Astrocyte (in vitro differentiated cells and primary cell): ENCODE data around the gene USP32. TPM values are rescaled to one million over a fixed set of nuclear protein-coding genes. Genes with fewer than 3 reads are reported as not detected.
"Not testable (repeated sequence)": the region's sequence is repeated elsewhere in the genome, so short reads cannot be mapped to it uniquely, and the experiment has no call there.

Experiments used
- DNase-seq: peaks from one replicate; pipeline ENCODE4 v3.0.0-alpha.2; 2010; ENCODE audit warnings: low read depth
- FAIRE-seq: peaks from 2 replicates; lab custom pipeline; 2011; peaks lifted over from hg19 to GRCh38; lab: Jason Lieb, UNC
- H2AFZ ChIP-seq: 2 replicates; pipeline ENCODE4 v1.6.0; 2012; ENCODE audit warnings: low read depth, low read length, inconsistent platforms
- H3K27ac ChIP-seq: 2 replicates; pipeline ENCODE4 v1.5.1; 2011; ENCODE audit warnings: low read depth, low read length, inconsistent platforms
- H3K27me3 ChIP-seq: 2 replicates; pipeline ENCODE4 v1.6.0; 2011; ENCODE audit warnings: low read length, inconsistent platforms; ENCODE audit not compliant: insufficient read depth
- H3K36me3 ChIP-seq: 2 replicates; pipeline ENCODE4 v1.5.1; 2011; ENCODE audit warnings: low read length, inconsistent platforms; ENCODE audit not compliant: insufficient read depth
- H3K4me1 ChIP-seq: 2 replicates; pipeline ENCODE4 v1.5.1; 2011; ENCODE audit warnings: low read length, inconsistent platforms; ENCODE audit not compliant: insufficient read depth
- H3K4me2 ChIP-seq: 2 replicates; pipeline ENCODE4 v1.6.0; 2012; ENCODE audit warnings: low read length, inconsistent platforms
- H3K4me3 ChIP-seq: 2 replicates; pipeline ENCODE4 v1.5.1; 2011; ENCODE audit warnings: low read depth, mild to moderate bottlenecking, low read length, inconsistent platforms; ENCODE audit not compliant: insufficient read depth
- H3K79me2 ChIP-seq: 2 replicates; pipeline ENCODE4 v1.6.0; 2012; ENCODE audit warnings: mild to moderate bottlenecking, low read length, inconsistent platforms; ENCODE audit not compliant: insufficient read depth
- H3K9ac ChIP-seq: 2 replicates; pipeline ENCODE4 v1.6.0; 2012; ENCODE audit warnings: mild to moderate bottlenecking, low read length, inconsistent platforms
- H3K9me3 ChIP-seq: 2 replicates; pipeline ENCODE4 v1.5.1; 2012; ENCODE audit warnings: low read depth, mild to moderate bottlenecking, low read length, inconsistent platforms; ENCODE audit not compliant: insufficient read depth
- H4K20me1 ChIP-seq: 2 replicates; pipeline ENCODE4 v1.6.0; 2012; ENCODE audit warnings: low read length, inconsistent platforms; ENCODE audit not compliant: insufficient read depth
- H3K27ac Mint-ChIP-seq: one replicate; pipeline ENCODE4 v1.8.0; 2021; ENCODE audit warnings: mild to moderate bottlenecking, mixed read lengths; ENCODE audit not compliant: unreplicated experiment
- H3K27me3 Mint-ChIP-seq: one replicate; pipeline ENCODE4 v1.8.0; 2021; ENCODE audit warnings: low read depth, mixed read lengths; ENCODE audit not compliant: unreplicated experiment
- H3K36me3 Mint-ChIP-seq: one replicate; pipeline ENCODE4 v1.8.0; 2021; ENCODE audit warnings: low read depth, mixed read lengths; ENCODE audit not compliant: unreplicated experiment
- H3K4me1 Mint-ChIP-seq: one replicate; pipeline ENCODE4 v1.8.0; 2021; ENCODE audit warnings: low read depth, mixed read lengths; ENCODE audit not compliant: unreplicated experiment
- H3K4me3 Mint-ChIP-seq: one replicate; pipeline ENCODE4 v1.8.0; 2021; ENCODE audit warnings: mild to moderate bottlenecking, moderate library complexity, mixed read lengths; ENCODE audit not compliant: unreplicated experiment
- H3K9me3 Mint-ChIP-seq: one replicate; pipeline ENCODE4 v1.8.0; 2021; ENCODE audit warnings: mild to moderate bottlenecking, mixed read lengths; ENCODE audit not compliant: unreplicated experiment
- EZH2 ChIP-seq: IDR thresholded peaks from 2 replicates; pipeline ENCODE4 v1.6.1; 2012; ENCODE audit warnings: mild to moderate bottlenecking, low read length, inconsistent platforms; ENCODE audit not compliant: insufficient read depth
- total RNA-seq: library from RNA; stranded (reverse); gene quantifications from 2 replicates; pipeline ENCODE4 v1.2.1, GENCODE V29; 2021
- TF ChIP-seq, protein P1 (sequence below): IDR thresholded peaks from 2 replicates; pipeline ENCODE4 v1.5.1; 2011; ENCODE audit warnings: low read depth, mild to moderate bottlenecking, inconsistent platforms, low read length, moderate library complexity; ENCODE audit not compliant: insufficient read depth

Gene USP32
- total RNA-seq, 1 donor from 2014 or later: 40.2 TPM

DNA sequence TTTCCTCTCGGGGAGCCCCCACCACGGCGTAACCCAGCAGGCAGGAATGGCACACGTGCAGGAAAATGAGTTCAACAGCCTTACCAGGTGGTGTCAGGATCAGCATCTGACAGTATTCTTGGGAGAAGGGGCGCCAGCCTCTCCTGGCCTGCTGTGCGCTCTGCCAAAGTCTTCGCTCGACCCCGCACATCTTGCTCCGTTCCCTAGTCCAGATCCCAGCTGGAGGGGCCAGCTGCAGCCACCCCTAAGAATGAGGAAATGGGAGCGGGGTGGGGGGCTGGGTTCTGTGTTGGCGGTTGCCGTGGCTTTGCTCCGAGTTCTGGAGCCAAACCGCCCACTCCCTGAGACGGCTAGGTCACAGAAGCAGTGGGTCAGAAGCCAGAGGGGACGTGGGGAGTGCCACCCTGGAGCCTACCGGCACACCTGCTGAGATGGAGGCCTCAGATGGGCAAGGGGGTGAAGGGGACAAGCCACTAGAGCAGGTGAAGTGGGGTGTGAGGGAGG lies 30.3 kb upstream of the USP32 start, which contains the start of gene CHCT1:
Gene CHCT1 (plus strand): TSS at position 328 of the 504 bp plus-strand sequence. CDS start 104 bp downstream, at position 432.
- no peaks in the 10 kb centered on the region for H3K27me3 ChIP-seq
- H3K27ac Mint-ChIP-seq: no peak within 1 kb of the TSS

DNA sequence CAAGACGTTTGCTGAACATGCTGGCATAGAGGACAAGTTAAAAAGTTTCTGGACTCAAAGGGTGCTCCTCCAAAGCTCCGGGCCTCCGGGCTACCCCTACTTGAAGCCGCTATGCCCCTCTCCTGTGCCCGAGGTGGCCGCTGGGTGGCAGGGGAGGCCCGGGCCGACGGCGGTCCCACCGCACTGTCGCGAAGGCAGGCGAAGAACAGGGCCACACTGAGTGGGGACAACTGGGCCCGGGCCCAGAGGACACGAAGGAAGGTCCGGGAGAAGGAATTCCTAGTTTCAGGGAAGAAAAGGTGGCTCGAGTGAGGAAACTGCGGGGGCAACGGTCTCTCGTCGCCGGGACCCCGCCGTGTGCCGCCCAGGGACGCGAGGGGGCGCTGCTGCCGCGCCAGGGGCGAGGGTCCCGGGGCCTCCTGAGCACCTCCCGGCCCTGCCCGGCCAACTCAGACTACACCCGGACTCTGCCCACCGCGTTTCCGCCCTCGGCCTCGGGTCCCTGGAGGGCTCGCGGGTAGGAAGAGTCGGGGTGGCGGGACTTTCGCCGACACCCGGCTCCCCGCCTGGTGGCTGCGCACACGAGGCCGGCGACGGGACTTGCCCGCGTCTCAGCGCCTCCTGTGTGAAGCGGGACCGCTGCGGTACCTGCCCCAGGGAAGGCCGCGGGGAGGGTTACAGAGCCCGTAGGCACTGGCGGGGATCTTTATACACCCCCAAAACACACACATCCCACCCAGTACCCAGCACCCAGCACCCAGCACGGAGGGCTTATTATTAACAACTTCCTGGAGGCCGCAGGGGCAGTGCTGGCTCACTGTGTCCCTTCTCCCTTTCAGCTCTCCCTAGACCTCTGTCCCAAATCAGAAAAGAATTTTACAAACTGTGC lies 29.6 kb upstream of the USP32 start:
- no peaks in the 10 kb centered on the region for H3K4me1 Mint-ChIP-seq
- H3K79me2 ChIP-seq: no peaks in the 10 kb centered on the region
- no peak overlapping the region for H3K27ac Mint-ChIP-seq
- H2AFZ ChIP-seq: peak overlapping the region; percentile 95
- peak; percentile 16 for DNase-seq
- H3K27me3 Mint-ChIP-seq: peaks cover 9% of the 10 kb centered on the region
- peak overlapping the region; percentile 73 for H3K4me3 Mint-ChIP-seq
- no peak overlapping the region for H3K27ac ChIP-seq
- peak overlapping the region; percentile 79 for H3K9ac ChIP-seq
- H3K4me3 ChIP-seq: peak overlapping the region; percentile 58
- FAIRE-seq: no peak
- H4K20me1 ChIP-seq: no peaks in the 10 kb centered on the region
- no peaks in the 10 kb centered on the region for H3K9me3 Mint-ChIP-seq
- H3K36me3 ChIP-seq: no peaks in the 10 kb centered on the region
- no peaks in the 10 kb centered on the region for H3K9me3 ChIP-seq
- H3K4me1 ChIP-seq: peaks cover 2% of the 10 kb centered on the region
- peak overlapping the region; percentile 93 for H3K4me2 ChIP-seq
- no peaks in the 10 kb centered on the region for H3K27me3 ChIP-seq
- no peak for TF ChIP-seq EZH2
- TF ChIP-seq, protein P1, sequence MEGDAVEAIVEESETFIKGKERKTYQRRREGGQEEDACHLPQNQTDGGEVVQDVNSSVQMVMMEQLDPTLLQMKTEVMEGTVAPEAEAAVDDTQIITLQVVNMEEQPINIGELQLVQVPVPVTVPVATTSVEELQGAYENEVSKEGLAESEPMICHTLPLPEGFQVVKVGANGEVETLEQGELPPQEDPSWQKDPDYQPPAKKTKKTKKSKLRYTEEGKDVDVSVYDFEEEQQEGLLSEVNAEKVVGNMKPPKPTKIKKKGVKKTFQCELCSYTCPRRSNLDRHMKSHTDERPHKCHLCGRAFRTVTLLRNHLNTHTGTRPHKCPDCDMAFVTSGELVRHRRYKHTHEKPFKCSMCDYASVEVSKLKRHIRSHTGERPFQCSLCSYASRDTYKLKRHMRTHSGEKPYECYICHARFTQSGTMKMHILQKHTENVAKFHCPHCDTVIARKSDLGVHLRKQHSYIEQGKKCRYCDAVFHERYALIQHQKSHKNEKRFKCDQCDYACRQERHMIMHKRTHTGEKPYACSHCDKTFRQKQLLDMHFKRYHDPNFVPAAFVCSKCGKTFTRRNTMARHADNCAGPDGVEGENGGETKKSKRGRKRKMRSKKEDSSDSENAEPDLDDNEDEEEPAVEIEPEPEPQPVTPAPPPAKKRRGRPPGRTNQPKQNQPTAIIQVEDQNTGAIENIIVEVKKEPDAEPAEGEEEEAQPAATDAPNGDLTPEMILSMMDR: peak; percentile 68
- peaks cover 2% of the 10 kb centered on the region for H3K36me3 Mint-ChIP-seq

More for the DNA sequence above, 30.3 kb upstream of the USP32 start, which contains the start of gene CHCT1:
- Histone ChIP-seq H4K20me1 (no peaks in the 10 kb centered on the region), H3K4me3 (peak within 1 kb of the TSS; percentile 58), H3K4me1 (peaks cover 2% of the 10 kb centered on the region), H3K79me2 (no peaks in the 10 kb centered on the region), H3K27ac (no peak within 1 kb of the TSS), H3K9me3 (no peaks in the 10 kb centered on the region), H3K9ac (peak within 1 kb of the TSS; percentile 79), H2AFZ (peak within 1 kb of the TSS; percentile 95), H3K4me2 (peak within 1 kb of the TSS; percentile 93), H3K36me3 (no peaks in the 10 kb centered on the region)
- FAIRE-seq: no peak
- H3K4me3 Mint-ChIP-seq: peak within 1 kb of the TSS; percentile 73
- H3K9me3 Mint-ChIP-seq: no peaks in the 10 kb centered on the region
- peaks cover 2% of the 10 kb centered on the region for H3K36me3 Mint-ChIP-seq
- DNase-seq: no peak
- H3K27me3 Mint-ChIP-seq: peaks cover 9% of the 10 kb centered on the region
- no peaks in the 10 kb centered on the region for H3K4me1 Mint-ChIP-seq
- no peak for TF ChIP-seq EZH2
- TF ChIP-seq, protein P1: no peak

DNA sequence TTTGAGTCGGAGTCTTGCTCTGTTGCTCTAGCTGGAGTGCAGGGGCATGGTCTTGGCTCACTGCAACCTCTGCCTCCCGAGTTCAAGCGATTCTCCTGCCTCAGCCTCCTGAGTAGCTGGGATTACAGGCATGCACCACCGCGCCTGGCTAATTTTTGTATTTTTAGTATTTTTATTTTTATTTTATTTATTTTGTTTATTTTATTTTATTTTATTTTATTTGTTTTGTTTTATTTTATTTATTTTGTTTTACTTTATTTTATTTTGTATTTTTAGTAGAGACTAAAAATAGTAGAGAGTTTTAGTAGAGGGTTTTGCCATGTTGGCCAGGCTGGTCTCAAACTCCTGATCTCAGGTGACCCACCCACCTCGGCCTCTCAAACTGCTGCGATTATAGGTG lies 27.9 kb upstream of the USP32 start:
- not testable (repeated sequence) for H3K36me3 ChIP-seq, H3K4me3 ChIP-seq, H3K9me3 ChIP-seq, H4K20me1 ChIP-seq, FAIRE-seq, H3K79me2 ChIP-seq, H3K27ac Mint-ChIP-seq, H3K9me3 Mint-ChIP-seq, H3K4me1 ChIP-seq, H3K27me3 ChIP-seq, H3K4me1 Mint-ChIP-seq, H3K27ac ChIP-seq, H3K4me3 Mint-ChIP-seq, H3K36me3 Mint-ChIP-seq, H2AFZ ChIP-seq, H3K9ac ChIP-seq, H3K4me2 ChIP-seq, DNase-seq, H3K27me3 Mint-ChIP-seq

DNA sequence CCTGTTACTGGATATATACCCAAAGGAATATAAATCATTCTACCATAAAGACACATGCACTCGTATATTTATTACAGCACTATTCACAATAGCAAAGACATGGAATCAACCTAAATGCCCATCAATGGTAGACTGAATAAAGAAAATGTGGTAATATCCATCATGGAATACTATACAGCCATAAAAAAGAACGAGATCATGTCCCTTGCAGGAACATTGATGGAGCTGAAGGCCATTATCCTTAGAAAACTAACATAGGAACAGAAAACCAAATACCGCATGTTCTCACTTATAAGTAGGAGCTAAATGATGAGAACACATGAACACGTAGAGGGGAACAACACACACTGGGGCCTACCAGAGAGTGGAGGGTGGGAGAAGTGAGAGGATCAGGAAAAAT lies 27.1 kb upstream of the USP32 start:
- H3K36me3 Mint-ChIP-seq, H3K36me3 ChIP-seq: not testable (repeated sequence)

More for the DNA sequence above, 27.1 kb upstream of the USP32 start:
- H4K20me1 ChIP-seq, H3K4me2 ChIP-seq, DNase-seq, H3K27ac Mint-ChIP-seq, H3K27me3 Mint-ChIP-seq, H3K4me3 ChIP-seq, H3K9me3 ChIP-seq, H2AFZ ChIP-seq, H3K27ac ChIP-seq, H3K9ac ChIP-seq, H3K27me3 ChIP-seq, H3K4me1 ChIP-seq, FAIRE-seq, H3K4me1 Mint-ChIP-seq, H3K4me3 Mint-ChIP-seq, H3K9me3 Mint-ChIP-seq, H3K79me2 ChIP-seq: not testable (repeated sequence)
